Fibroblast of skin of right biceps (primary cell): ENCODE measurements around the gene TEDDM1.
"Not testable (repeated sequence)": the region's sequence is repeated elsewhere in the genome, so short reads cannot be mapped to it uniquely, and the experiment has no call there.

Experiments used
- DNase-seq: peaks from one replicate; pipeline ENCODE4 v3.0.0-alpha.2; 2013

TEDDM1 gene

DNA sequence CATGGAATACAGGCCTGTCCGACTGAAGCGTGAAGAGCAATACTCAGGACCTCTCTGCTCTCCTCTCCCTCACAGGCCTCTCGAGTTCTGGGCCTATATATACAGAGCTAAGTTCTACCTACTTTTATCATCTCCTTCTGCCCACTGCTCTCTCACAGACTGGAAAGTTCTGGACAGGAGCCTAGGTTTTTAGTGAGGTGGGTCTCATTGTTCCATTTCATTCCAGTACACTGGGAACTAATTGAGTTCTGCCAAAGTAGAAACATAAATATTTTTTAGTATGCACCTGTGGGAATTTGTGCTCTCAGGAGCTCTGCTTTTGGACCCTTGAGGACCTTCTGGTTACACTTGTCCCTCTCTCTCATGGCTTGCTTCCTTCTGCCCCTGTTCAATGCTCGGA, at the start of gene TEDDM1:
Gene TEDDM1 (minus strand): TSS at position 101 of the 400 bp plus-strand sequence. CDS start 182 bp downstream, outside the sequence.
- DNase-seq = no peak

GRCh38 chr1:182450087-182450486, 49.6 kb upstream of the TEDDM1 start, which contains the start of gene RGSL1:
Gene RGSL1, plus strand, starts transcription at chr1:182450146. Its CDS starts 20 bp downstream, at chr1:182450166.
- DNase-seq = no peak

- no peak for DNase-seq
Measured at GRCh38 chr1:182447660-182448059, 47.2 kb upstream of the TEDDM1 start.

GRCh38 chr1:182447124-182447523, 46.7 kb upstream of the TEDDM1 start:
- not testable (repeated sequence) for DNase-seq

GRCh38 chr1:182446033-182446669, 45.7 kb upstream of the TEDDM1 start:
- DNase-seq = peak; percentile 31

GRCh38 chr1:182444497-182444896, 44.0 kb upstream of the TEDDM1 start:
- DNase-seq = no peak

DNA sequence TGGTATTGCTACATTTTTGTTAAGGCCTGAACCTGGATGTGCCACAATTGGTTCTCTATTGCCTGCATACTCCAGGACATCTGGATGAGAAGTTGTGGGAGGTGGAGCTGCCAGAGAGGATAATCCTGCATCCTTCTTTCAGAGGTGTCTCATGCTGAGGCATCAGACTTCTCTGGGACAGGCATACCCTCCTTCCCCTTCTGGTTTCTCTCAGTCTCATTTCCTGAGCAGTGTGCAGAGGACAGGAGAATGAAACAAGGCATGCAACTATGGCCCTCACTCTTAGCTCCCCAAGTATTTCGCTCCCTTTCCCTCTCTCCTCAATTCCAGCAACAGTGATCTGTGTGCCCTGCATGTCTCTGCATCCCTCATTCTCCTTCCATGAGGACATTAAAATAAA, 41.9 kb upstream of the TEDDM1 start:
- no peak for DNase-seq

DNA sequence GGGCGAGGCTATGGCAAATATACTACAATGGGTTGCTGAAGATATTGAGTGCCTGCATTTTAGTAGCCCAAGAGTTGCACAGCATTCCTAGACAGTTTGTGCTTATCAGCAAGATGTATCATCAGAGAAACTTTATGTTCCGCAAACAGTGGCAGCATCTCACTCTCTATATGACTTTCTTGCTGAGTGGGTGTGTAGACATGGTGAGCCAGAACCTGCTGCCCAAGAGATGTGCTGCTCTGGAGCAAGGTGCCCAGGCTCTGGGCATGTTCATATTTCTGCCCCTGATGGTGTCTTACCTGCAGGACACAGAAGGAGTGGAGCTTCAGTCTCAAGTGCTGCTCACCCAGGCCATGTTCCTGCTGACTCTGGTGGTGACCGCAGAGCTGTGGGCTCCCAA, 41.3 kb upstream of the TEDDM1 start:
- DNase-seq = no peak

GRCh38 chr1:182438326-182438725, 37.9 kb upstream of the TEDDM1 start:
- DNase-seq = no peak

GRCh38 chr1:182433580-182433979, 33.1 kb upstream of the TEDDM1 start:
- DNase-seq = no peak

- no peak for DNase-seq
Measured at GRCh38 chr1:182431278-182431677, 30.8 kb upstream of the TEDDM1 start.

DNA sequence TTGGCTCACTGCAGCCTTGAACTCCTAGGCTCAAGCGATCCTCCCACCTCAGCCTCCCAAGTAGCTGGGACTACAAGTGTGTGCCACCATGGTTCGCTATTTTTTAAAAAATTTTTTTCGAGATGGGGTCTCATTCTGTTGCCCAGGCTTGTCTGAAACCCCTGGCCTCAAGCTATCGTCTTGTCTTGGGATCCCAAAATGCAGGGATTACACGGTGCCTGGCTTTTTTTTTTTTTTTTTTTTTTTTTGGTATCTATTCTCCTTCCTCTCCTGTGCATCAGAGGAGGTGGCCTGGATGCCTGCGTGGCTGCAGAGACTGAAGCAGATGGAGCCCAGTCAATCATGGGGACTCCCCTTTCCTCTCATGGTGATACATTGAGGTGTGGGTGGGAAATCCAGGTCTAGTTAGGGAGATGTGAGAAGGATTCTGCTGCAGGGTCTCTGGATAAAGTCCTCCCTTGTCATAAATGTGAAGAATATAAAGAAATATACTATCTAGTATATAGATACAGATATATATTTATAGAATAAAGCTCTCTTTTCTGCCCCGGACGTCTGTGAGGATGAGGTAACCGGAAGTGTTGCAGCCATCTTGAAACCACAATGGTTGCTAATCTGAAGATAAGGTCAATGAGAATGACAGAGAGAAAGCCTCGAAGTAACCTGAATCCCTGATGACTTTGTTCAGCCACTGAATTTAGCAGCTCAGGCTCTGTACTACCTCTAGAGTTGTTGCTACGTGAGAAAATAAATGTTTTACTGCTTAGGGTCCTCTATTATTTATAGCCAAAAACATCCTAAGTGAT, 30.0 kb upstream of the TEDDM1 start:
- DNase-seq = no peak

- DNase-seq = no peak
Measured at GRCh38 chr1:182428043-182428442, 27.6 kb upstream of the TEDDM1 start.

- no peak for DNase-seq
Measured at GRCh38 chr1:182426442-182427430, 26.3 kb upstream of the TEDDM1 start.

- no peak for DNase-seq
Measured at GRCh38 chr1:182415789-182416188, 15.3 kb upstream of the TEDDM1 start.

GRCh38 chr1:182413969-182414368, 13.5 kb upstream of the TEDDM1 start:
- DNase-seq = no peak

- DNase-seq = no peak
Measured at GRCh38 chr1:182413486-182413885, 13.0 kb upstream of the TEDDM1 start.

- DNase-seq = no peak
Measured at GRCh38 chr1:182410620-182411273, 10.3 kb upstream of the TEDDM1 start.

- DNase-seq = no peak
Measured at GRCh38 chr1:182410138-182410537, 9.7 kb upstream of the TEDDM1 start.

DNA sequence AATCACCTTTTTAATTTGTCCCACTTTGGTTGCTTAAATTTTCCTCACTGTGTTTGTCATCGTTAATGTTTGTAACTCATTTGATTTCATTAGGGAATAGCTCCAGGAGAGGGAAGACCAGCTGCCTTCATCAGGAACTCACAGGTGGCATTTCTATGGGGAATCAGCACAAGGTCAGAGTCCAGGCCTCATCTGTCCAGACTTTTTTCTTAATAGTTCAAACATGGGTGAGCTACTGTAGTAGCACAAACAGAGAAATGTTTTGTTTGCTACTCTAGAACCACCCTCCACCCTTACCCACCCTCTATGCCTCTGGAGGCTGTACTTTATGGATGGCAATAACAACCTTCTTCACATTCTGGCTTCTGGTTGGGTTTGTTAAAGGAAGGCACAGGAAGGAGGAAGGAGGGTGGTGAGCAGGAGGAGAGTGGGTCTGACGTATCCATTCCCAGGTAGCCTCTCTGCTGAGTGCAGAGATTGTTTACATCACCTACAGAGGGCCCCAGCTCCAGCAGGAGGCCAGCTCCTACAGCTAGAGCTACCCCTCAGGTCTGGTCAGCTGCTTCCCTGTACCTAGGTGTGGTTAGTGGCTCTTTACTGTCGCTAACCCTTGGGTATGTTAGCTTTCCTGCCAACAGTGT, 8.1 kb upstream of the TEDDM1 start:
- DNase-seq = no peak

GRCh38 chr1:182407724-182408123, 7.3 kb upstream of the TEDDM1 start:
- no peak for DNase-seq

DNA sequence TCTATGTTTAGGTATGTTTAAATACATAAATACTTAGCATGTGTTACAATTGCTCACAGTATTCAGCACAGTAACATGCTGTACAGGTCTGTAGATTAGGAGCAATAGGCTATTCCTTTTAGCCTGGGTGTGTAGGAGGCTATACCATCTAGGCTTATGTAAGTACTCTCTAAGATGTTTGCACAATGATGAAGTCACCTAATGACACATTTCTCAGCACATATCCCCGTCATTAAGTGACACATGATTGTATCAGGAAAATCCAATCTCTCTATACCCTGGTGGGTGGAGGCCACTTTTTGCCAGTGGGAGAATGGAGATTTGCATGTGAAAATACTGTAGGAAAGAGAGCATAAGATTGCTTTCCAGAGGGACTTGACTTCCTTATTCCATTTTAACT, 5.5 kb upstream of the TEDDM1 start:
- no peak for DNase-seq
